Renal cortex interstitium (tissue), 15 donors: ENCODE data around the gene NEU3. TPM values are rescaled to one million over a fixed set of nuclear protein-coding genes. Genes with fewer than 3 reads are reported as not detected.
"Not testable (repeated sequence)": the region's sequence is repeated elsewhere in the genome, so short reads cannot be mapped to it uniquely, and the experiment has no call there.

Experiments used
- DNase-seq, 11 donors: peaks; one replicate each; pipeline ENCODE4 v3.0.0-alpha.2; 2013; ENCODE audit warnings: low read depth in 9 of 11, low spot score in 4 of 11; ENCODE audit errors: extremely low read depth in 1 of 11
- long read RNA-seq, 16 experiments: transcript quantifications; one replicate each; lab custom pipeline, GENCODE V29; 2026
- polyA plus RNA-seq, 3 donors: library from polyadenylated mRNA; unstranded; fragments of 120-200 nt; gene quantifications; one replicate each; pipeline ENCODE4 v1.2.1, GENCODE V29; 2013; ENCODE audit not compliant: insufficient read length in 3 of 3

Gene NEU3, protein sequence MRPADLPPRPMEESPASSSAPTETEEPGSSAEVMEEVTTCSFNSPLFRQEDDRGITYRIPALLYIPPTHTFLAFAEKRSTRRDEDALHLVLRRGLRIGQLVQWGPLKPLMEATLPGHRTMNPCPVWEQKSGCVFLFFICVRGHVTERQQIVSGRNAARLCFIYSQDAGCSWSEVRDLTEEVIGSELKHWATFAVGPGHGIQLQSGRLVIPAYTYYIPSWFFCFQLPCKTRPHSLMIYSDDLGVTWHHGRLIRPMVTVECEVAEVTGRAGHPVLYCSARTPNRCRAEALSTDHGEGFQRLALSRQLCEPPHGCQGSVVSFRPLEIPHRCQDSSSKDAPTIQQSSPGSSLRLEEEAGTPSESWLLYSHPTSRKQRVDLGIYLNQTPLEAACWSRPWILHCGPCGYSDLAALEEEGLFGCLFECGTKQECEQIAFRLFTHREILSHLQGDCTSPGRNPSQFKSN
- polyA plus RNA-seq, result 10 to 100 TPM; 10.0 to 14.1 (median 10.3) TPM
- long read RNA-seq, donor 1, full-length matches to known transcripts, result 2 of 2 reads
- long read RNA-seq, donor 1, partial matches to known transcripts, result 0 of 2 reads
- long read RNA-seq, donor 1, other reads (novel, unspliced or antisense), result 0 of 2 reads
- long read RNA-seq, donor 2, result 0 reads
- long read RNA-seq, donor 3, partial matches to known transcripts, result 0 of 2 reads
- long read RNA-seq, donor 3, other reads (novel, unspliced or antisense), result 0 of 2 reads
- long read RNA-seq, donor 4, partial matches to known transcripts, result 0 of 1 reads
- long read RNA-seq, donor 4, other reads (novel, unspliced or antisense), result 0 of 1 reads
- long read RNA-seq, donor 5, result 0 reads
- long read RNA-seq, donor 6, partial matches to known transcripts, result 5 of 8 reads
- long read RNA-seq, donor 6, other reads (novel, unspliced or antisense), result 0 of 8 reads
- long read RNA-seq, donor 7, full-length matches to known transcripts, result 3 of 3 reads
- long read RNA-seq, donor 7, partial matches to known transcripts, result 0 of 3 reads
- long read RNA-seq, donor 7, other reads (novel, unspliced or antisense), result 0 of 3 reads
- long read RNA-seq, donor 8, partial matches to known transcripts, result 0 of 4 reads
- long read RNA-seq, donor 8, other reads (novel, unspliced or antisense), result 0 of 4 reads
- long read RNA-seq, donor 9, partial matches to known transcripts, result 0 of 2 reads
- long read RNA-seq, donor 9, other reads (novel, unspliced or antisense), result 0 of 2 reads
- long read RNA-seq, donor 10, full-length matches to known transcripts, result 1 of 1 reads
- long read RNA-seq, donor 10, partial matches to known transcripts, result 0 of 1 reads
- long read RNA-seq, donor 10, other reads (novel, unspliced or antisense), result 0 of 1 reads
- long read RNA-seq, donor 11, result 0 reads
- long read RNA-seq, donor 12, partial matches to known transcripts, result 0 of 1 reads
- long read RNA-seq, donor 12, other reads (novel, unspliced or antisense), result 0 of 1 reads
- long read RNA-seq, donor 13, result 0 reads
- long read RNA-seq, donor 14, partial matches to known transcripts, result 0 of 1 reads
- long read RNA-seq, donor 14, other reads (novel, unspliced or antisense), result 0 of 1 reads
- long read RNA-seq, donor 15, full-length matches to known transcripts, result 2 of 2 reads
- long read RNA-seq, donor 15, partial matches to known transcripts, result 0 of 2 reads
- long read RNA-seq, donor 15, other reads (novel, unspliced or antisense), result 0 of 2 reads
- long read RNA-seq, donor 16, full-length matches to known transcripts, result 6 of 6 reads
- long read RNA-seq, donor 16, partial matches to known transcripts, result 0 of 6 reads
- long read RNA-seq, donor 16, other reads (novel, unspliced or antisense), result 0 of 6 reads

DNA sequence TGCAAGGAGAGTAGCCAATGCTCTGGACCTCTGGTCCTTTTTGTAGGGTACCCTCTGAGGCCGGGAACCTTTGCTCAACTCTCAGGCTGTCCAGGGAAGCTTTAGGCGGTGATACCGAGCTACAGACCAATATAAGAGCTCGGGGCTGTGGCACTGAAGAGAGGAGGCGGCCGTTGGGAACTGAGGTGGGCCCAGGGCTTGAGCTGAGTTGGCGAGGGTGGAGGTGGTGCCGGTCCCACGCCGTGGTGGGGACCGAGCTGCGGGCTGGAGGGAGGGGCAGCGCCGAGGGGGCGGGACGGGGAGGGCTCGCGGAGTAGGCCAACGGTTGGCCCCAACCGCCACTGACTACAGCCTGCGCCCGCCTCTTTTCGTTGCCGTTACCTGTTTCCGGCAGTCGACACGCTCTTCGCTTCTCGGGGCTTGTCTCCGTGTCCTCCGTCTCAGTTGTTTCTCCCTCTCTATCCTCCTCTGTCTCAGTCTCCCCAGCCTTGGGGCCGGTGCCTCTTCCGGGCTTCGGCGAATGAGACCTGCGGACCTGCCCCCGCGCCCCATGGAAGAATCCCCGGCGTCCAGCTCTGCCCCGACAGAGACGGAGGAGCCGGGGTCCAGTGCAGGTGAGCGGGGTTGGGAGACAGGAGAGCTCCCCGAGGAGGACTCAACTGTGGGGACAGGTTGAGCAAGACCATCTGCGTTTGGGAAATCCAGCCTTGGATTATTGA lies at the start of gene NEU3:
TSS of gene NEU3 (plus strand) at position 393 of the 719 bp plus-strand sequence. CDS start at position 521, 128 bp downstream.
- peak; percentile 41 to 62 (median 53) for DNase-seq

DNA sequence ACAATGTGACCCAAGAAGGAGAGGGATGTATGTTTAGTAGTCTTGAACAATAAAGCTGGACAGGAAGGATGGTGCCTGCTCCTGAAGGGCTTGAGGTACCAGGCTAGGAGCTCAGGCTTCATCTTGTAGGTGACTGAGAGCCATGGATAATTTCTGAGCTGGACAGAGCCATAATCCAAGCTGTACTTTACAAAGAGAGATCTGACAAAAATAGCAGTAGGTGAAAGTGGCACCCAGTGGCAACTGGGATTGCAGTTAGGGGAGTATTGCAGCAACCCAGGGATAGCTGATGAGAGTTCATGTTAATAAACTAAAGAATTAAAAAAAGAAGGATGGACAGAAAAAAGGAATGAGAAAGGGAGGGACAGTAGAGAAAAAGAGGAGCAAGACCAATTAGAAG lies 47.2 kb upstream of the NEU3 start:
- no peak for DNase-seq

DNA sequence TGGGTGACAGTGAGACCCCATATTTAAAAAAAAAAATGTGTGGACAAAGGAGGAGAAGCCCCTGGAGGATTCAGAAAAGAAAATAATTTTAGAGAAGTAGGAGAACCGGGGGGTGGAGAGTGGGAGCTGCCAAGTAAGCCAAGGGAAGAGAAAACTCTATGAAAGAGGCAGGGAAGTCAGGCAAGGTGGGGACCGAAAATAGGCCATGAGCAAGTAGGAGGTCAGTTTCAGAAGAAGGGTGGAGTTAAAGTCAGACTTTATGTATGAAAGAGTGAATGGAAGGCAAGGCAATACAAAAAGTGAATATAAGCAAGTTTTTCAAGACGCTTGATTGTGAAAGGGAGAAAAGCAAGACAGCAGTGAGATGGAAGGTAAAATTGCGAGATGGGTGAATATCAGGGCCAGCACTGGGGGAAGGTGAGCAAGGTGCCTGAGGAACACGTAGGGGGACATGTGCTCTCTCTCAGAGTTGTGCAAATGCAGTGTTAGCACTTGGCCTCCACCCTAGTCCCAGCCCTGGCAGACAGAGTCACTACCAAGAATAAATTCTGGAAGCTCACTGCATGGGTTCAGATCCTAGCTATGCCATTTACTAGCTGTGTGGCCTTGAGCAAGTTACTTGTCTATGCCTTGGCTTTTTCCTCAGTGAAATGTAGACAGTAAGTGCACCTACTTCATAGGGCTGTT lies 46.5 kb upstream of the NEU3 start:
- no peak for DNase-seq

DNA sequence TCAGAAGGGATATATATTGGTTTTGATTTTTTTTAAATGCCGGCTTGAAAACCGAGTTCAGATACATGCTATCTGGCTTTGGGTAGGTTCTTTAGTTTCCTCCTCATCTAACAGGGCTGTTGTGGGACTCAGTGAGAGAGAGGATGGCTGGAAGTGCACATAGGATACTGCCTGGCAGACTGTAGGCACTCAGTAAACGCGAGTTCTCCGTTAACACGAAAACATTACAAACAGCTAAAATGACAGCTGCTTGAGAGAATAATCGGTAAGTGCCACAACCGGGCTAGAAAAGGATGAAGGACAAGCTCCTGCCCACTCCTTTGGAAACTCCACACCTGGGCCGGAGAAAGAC lies 40.2 kb upstream of the NEU3 start:
- DNase-seq, result no peak

DNA sequence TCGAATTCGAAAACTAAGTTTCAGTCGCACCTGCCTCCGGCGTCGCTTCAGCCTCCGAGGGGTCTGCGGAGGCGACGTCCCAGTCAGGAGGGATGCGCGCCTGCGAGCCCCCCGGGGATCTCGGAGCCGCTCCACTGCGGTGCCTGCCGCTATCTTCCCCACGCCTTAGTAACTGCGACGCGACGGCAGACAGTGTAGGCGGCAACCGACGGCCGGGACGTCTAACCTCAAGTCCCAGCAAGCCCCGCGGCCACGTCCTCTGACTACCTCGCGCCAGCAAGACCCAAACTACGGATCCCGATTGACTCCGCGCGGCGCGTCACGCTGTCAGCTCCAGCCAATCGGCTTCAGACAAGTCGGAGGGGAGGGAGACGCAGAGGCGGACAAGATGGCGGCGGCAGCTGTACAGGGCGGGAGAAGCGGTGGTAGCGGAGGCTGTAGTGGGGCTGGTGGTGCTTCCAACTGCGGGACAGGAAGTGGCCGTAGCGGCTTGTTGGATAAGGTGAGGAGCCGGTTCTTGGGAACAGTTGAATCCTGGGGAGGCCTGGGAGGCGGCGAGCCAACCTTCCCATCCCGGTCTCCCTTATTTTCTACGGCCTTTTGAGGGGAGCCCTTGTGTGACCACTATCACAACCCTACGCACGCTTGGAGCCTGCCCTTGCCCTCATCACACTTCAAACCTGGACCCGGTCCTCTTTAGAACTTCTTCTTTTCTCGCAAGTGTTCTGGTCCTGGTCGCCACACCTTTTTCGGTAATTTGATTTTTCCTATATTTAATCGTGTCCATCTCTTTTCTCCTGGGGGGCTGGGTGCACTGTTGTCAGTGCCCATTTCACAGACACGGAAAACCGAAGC lies 39.6 kb upstream of the NEU3 start, which contains the start of the genes SPCS2 and XRRA1:
TSS of gene SPCS2 (plus strand) at position 369 of the 855 bp plus-strand sequence. CDS start at position 389, 20 bp downstream.
TSS of gene XRRA1 (minus strand) at position 194 of the 855 bp plus-strand sequence. CDS start 8,213 bp downstream, outside the sequence.
- peak; percentile 84 to 98 (median 95) for DNase-seq

DNA sequence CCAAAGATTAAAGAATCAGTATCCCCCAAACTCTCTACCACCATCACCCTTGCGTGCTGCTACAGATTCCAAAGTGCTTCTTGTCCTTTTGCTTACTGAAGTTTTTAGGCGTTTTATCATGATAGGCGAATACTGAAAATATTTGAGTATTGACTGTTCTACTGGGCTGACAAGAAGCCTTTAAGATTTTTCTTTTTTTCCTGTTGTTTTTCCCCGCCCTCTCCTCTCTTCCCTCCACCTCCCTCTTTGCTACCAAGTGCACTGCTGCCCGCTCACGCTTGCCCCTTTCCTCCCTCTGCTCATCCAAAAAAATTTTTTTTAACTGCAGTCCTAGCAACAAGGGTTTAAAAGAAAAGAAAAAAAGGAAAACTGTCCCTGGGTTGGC lies 39.0 kb upstream of the NEU3 start:
- no peak for DNase-seq

DNA sequence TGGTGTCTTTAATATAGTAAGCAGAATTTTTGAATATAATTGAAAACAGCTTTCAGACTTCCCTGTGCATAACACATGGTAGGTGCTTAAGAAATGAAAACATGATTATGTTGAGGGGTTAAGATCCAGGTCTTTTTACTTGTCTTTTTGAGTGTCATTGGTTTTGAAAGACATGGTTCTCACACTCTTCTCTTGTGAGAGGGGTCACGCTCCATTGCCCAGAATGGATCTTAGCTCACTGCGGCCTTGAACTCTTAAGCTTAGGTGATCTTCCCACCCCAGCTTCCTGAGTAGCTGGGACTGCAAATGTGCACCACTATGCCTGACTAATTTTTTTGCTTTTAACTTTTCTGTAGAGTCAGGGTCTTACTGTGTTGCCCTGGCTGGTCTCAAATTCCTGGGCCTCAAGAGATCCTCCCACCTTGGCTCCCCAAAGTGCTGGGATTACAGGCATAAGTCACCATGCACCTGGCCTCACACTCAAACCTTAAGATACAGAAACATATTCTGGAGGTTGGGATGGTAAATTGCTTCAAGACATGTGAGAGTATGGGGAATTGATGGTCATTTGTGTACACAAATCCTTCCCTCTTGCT lies 38.3 kb upstream of the NEU3 start:
- no peak for DNase-seq

DNA sequence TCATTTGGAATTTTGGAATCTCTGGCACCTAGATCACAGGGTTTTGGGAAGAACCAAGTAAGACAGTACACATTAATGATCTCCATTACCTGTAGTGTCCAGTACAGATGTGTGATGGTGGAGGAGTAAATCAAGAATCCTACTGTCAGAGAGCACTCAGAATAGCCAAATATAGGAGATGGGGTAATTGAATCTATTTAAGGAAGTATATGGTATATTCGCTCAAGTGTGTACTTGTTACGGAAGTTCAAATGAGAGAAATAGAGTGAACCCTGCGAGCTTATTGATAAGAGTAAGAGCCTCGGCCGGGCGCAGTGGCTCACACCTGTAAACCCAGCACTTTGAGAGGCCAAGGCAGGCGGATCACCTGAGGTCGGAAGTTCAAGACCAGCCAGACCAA lies 37.5 kb upstream of the NEU3 start:
- no peak for DNase-seq

DNA sequence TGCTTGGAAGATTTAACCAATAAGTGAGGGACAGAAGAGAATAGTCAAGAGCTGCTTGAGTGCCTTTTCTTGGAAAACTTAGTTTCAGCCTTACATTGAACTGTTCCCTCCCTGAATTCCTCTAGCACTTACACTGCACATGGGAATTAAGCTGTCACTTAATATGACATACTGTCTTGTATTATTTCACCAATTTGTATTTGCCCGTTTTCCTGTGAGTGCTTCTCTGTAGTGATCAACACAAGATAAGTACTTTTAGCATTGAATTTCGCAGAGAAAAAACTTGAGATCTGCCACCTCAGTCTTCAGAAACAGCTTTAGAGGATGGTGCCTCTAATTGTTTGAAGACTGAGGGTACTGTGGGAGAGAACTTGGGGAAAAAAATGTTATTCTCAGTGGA lies 36.0 kb upstream of the NEU3 start:
- DNase-seq, result no peak

DNA sequence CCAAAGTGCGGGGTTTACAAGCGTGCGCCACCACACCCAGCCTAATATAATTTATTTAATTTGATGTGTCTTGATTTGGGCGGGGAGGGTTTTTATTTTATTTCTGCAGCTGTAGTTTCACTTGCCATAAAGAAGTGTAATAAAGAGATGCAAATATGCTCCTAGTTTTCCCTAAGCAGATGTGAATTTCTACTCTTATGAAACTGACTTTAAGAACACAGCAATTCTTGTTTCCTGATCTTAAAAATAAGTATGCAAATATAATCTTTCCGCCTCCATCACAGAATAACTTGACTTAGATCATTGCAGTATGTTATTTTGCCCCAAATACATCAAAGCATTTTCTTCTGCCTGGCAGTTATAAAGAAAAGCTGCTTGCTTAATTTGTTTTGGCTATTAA lies 35.3 kb upstream of the NEU3 start:
- DNase-seq, result no peak

DNA sequence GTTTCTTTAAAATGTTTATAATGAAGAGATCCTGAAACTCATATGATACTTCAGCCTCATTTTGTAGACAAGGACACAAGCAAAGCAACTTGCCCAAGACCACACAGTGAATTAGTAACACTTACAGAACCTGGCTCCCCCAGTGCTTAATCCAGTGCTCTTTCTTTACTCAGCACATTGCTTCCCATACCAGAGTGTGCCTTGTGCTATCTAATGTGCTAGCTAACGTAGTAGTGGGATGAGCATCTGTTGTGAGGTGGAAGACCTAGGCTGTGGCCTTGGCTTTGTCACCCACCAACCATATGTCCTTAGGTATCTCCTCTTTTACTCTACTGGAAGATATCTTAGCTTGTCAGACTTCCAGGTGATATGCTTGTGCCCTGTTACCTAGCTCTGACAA lies 34.5 kb upstream of the NEU3 start:
- DNase-seq, result no peak

DNA sequence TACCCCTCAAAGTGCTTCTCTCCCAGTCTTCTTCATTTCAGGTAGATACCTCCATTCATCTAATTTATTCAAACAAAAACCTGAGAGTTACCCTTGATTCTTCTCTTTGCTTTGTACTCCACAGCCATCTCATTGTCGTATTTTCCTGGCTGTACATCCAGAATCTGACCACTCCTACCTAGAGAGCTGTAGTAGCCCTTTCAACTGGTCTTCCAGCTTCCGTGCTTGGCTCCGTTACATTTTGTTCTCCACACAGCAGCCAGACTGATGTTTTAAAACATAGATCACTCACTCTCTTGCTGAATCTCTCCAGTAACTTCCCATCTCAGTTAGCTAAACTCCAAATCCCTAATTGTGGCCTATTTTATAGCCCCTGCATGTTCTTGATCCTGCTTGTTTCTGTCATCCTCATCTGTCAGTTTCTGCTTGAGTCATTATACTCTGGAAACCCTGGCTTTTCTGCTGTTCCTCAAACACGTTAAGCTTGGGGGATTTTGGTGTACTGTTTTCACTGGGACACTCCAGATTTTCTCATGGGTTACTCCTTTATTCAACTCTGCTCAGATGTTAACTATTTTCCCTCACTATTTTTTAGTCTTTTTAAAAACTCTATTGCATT lies 32.2 kb upstream of the NEU3 start:
- DNase-seq, result no peak

DNA sequence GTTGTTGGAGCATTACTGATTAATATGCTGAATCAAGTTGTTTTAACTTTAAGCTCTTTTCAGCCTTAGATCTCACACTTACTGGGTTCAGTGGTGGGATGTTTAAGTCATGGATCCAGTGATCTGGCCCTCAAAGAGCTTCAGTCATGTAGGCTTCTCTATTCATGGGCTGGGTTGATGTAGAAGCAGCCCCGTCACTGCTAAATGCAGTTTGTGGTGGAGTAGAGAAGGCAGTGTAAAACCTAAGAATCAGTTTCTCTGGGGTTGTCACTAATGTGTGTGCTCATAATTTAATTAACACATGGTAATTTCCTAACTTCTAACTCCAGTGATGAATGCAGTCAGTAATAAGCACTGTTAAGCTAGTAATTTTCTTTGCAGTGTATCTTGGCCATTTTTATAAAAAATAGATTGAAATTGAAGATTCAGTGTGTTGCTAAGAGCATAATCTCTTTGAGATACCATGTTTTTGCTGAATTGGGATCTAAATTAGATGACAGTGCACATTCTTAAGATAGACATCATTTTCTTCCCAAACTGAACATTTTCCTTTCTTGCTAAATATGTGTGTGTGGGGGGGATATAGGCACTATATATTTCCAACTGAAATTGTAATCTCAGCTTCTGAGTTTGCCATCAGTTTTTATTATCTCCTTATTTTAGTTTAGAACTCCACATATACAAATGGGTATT lies 30.6 kb upstream of the NEU3 start:
- no peak for DNase-seq

DNA sequence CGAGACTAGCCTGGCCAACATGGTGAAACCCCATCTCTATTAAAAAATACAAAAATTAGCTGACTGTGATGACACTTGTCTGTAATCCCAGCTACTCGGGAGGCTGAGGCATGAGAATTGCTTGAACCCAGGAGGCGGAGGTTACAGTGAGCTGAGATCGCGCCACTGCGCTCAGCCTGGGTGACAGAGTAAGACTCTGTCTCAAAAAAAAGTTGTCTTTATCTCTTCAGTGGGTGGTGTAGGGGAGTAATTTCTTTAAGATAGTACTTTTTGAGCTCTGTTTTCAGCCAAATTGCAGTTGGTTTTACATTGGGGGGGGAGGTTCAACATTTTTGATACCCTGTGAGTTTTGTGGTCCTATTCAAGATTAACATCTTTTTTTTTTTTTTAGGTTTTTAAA lies 28.6 kb upstream of the NEU3 start:
- DNase-seq, result not testable (repeated sequence)

DNA sequence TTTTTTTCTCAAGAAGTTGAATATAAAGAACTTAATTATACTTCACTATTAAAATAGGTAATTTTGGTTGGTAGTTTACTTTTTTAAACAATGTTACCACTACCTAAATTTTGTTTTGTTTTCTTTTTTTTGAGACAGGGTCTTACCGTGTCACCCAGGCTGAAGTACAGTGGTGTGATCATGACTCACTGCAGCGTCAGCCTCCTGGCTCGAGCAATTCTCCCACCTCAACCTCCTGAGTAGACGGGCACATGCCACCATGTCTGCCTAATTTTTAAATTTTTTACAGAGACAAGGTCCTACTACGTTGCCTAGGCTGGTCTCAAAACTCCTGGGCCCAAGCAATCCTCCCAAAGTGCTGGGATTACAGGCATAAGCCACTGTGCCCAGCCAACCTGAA lies 22.1 kb upstream of the NEU3 start:
- DNase-seq, result no peak
